Limb (tissue), 2 donors: ENCODE measurements around the gene KEAP1.

Experiments used
- DNase-seq, 2 donors: peaks; one replicate each; pipeline ENCODE4 v3.0.0-alpha.2; 2016; ENCODE audit errors: extremely low spot score in 2 of 2

KEAP1 gene

GRCh38 chr19:10523135-10523636, 20.0 kb upstream of the KEAP1 start:
- DNase-seq, result no peak

GRCh38 chr19:10521461-10522171, 18.5 kb upstream of the KEAP1 start:
- no peak for DNase-seq

GRCh38 chr19:10520652-10521318, 17.6 kb upstream of the KEAP1 start:
- DNase-seq, result no peak

GRCh38 chr19:10519421-10519820, 16.3 kb upstream of the KEAP1 start:
- no peak for DNase-seq

GRCh38 chr19:10518444-10519361, 15.5 kb upstream of the KEAP1 start:
- no peak for DNase-seq

- DNase-seq, result no peak
Measured at GRCh38 chr19:10517760-10518443, 14.7 kb upstream of the KEAP1 start.

GRCh38 chr19:10517361-10517759, 14.2 kb upstream of the KEAP1 start, which contains the start of gene S1PR5:
TSS of gene S1PR5 (minus strand) at chr19:10517447. CDS start at chr19:10515011, 2,436 bp downstream.
- DNase-seq, result no peak

- no peak for DNase-seq
Measured at GRCh38 chr19:10516671-10517286, 13.6 kb upstream of the KEAP1 start.

- DNase-seq, result no peak
Measured at GRCh38 chr19:10516064-10516385, 12.9 kb upstream of the KEAP1 start.

GRCh38 chr19:10514211-10515145, 11.3 kb upstream of the KEAP1 start:
- DNase-seq, result no peak

GRCh38 chr19:10513223-10513622, 10.1 kb upstream of the KEAP1 start:
- no peak for DNase-seq

GRCh38 chr19:10510301-10510802, 7.2 kb upstream of the KEAP1 start:
- peak in 1 of 2 donors; percentile 71 for DNase-seq

GRCh38 chr19:10508707-10509106, 5.6 kb upstream of the KEAP1 start:
- no peak for DNase-seq

GRCh38 chr19:10508036-10508435, 4.9 kb upstream of the KEAP1 start:
- no peak for DNase-seq

GRCh38 chr19:10505583-10506229, 2.5 kb upstream of the KEAP1 start:
- peak in 1 of 2 donors; percentile 73 for DNase-seq

- peak; percentile 90 to 93 for DNase-seq
Measured at GRCh38 chr19:10502524-10503001, 593 bp downstream of the KEAP1 start.

GRCh38 chr19:10501971-10502523, 1.1 kb downstream of the KEAP1 start:
- peak in 1 of 2 donors; percentile 69 for DNase-seq

GRCh38 chr19:10500247-10500592, 2.9 kb downstream of the KEAP1 start:
- no peak for DNase-seq
